GM18519 (cell line): ENCODE results near the gene IQSEC3.

Experiments
- ATAC-seq: cut with Tn5 transposase; IDR thresholded peaks from one replicate; pipeline ENCODE4 v1.9.1; 2021; ENCODE audit warnings: mild to moderate bottlenecking, moderate library complexity; ENCODE audit not compliant: unreplicated experiment, low FRiP score

Gene IQSEC3

DNA sequence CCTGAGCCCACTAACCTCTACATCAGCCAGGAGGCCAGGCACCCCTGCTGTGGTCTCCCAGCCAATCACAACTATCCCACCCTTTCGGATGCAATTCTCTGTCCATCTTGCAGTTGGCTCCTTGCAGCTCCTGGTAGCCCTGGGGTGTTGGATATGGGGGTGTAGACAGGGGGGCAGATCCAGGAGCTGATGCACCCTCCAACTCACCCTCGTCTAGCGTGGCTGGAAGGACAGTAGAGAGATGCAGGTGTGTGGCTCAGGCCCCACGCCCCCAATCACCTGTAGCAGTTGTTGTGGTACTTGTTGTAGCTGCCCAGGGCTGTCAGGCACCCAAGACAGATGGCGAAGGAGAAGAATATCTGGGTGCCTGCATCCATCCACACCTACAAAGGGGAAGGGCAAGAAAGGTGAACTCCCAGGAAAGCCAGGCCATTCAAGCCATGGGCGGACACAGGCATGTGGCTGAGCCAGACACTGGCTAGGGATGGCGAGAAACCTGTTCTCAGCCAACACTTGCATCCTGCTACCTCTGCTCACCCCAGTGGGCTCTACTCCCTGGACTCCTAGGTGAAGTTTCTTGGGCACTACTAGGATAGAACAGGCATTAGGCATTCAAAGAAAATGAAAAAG is 160.8 kb downstream of the IQSEC3 start:
- ATAC-seq, result no peak
